ENCODE data around the gene MAML1. TPM values are rescaled to one million over a fixed set of nuclear protein-coding genes. Genes with fewer than 3 reads are reported as not detected.

The MAML1 gene
- total and polyA plus RNA-seq, 2 experiments from 2014 or later, result 9.6 to 43.9 TPM

GRCh38 chr5:179794171-179794570, 61.5 kb downstream of the MAML1 start:
- no peaks in the 10 kb centered on the region for H3K9me2 ChIP-seq (ENCODE audit: insufficient read depth)
- H3K36me3 ChIP-seq (ENCODE audit: insufficient read depth), result no peaks in the 10 kb centered on the region; the same call in 1 of the 2 replicates
- no peak overlapping the region for H3K4me2 ChIP-seq
- Mint-ChIP-seq H3K9me3 (peaks cover 3% of the 10 kb centered on the region; the same call in 2 of the 3 replicates), H3K27ac (no peak overlapping the region), H3K4me3 (peak overlapping the region; percentile 75; the same call in 2 of the 3 replicates), H3K36me3 (ENCODE audit: low read depth) (peaks cover 24% of the 10 kb centered on the region), H3K4me1 (peaks cover 13% of the 10 kb centered on the region; the same call in 2 of the 3 replicates), H3K27me3 (ENCODE audit: insufficient read depth, low read depth, poor library complexity) (peaks cover 12% of the 10 kb centered on the region)
- peaks cover 11% of the 10 kb centered on the region; the same call in 1 of the 2 replicates for H3K4me1 ChIP-seq (ENCODE audit: insufficient read depth)
- H2AFZ ChIP-seq, result no peak overlapping the region
- no peak for ATAC-seq
- H3K79me2 ChIP-seq (replicated peaks; ENCODE audit: insufficient read depth), result no peaks in the 10 kb centered on the region
- TF ChIP-seq POLR2AphosphoS5 (IDR thresholded peaks at IDR 0.05; ENCODE audit: low read depth) (no peak), ZNF331 (CRISPR knock-in tag; IDR thresholded peaks at IDR 0.05; ENCODE audit: low read depth) (no peak), STAT1 (IDR thresholded peaks at IDR 0.05; ENCODE audit: unreplicated experiment) (no peak), CTCF (conservative IDR thresholded peaks at IDR 0.05; ENCODE audit: low read depth in 2 of 2) (no peak)
- no peak for DNase-seq (ENCODE audit: low spot score)
- H3K4me3 ChIP-seq, result no peak overlapping the region
- peaks cover 10% of the 10 kb centered on the region for H3F3A ChIP-seq (replicated peaks; ENCODE audit: low read depth)
- H3K27me3 ChIP-seq (ENCODE audit: insufficient read depth), result no peaks in the 10 kb centered on the region
- no peaks in the 10 kb centered on the region; the same call in 1 of the 2 replicates for H4K20me1 ChIP-seq (replicated peaks; ENCODE audit: insufficient read depth)
- no peak overlapping the region for H3K27ac ChIP-seq (ENCODE audit: low read depth)

- Histone ChIP-seq H3K27me3 (ENCODE audit: insufficient read depth) (no peaks in the 10 kb centered on the region), H3K36me3 (ENCODE audit: insufficient read depth) (no peaks in the 10 kb centered on the region; the same call in 1 of the 2 replicates), H3K4me1 (ENCODE audit: insufficient read depth) (peaks cover 11% of the 10 kb centered on the region; the same call in 1 of the 2 replicates), H3K9me2 (ENCODE audit: insufficient read depth) (no peaks in the 10 kb centered on the region), H3F3A (replicated peaks; ENCODE audit: low read depth) (peaks cover 10% of the 10 kb centered on the region), H4K20me1 (replicated peaks; ENCODE audit: insufficient read depth) (no peaks in the 10 kb centered on the region; the same call in 1 of the 2 replicates), H3K79me2 (replicated peaks; ENCODE audit: insufficient read depth) (no peaks in the 10 kb centered on the region), H3K4me3 (peak overlapping the region; percentile 84), H2AFZ (no peak overlapping the region), H3K27ac (ENCODE audit: low read depth) (no peak overlapping the region), H3K4me2 (peak overlapping the region; percentile 89)
- peaks cover 12% of the 10 kb centered on the region for H3K27me3 Mint-ChIP-seq (ENCODE audit: insufficient read depth, low read depth, poor library complexity)
- no peak overlapping the region for H3K27ac Mint-ChIP-seq
- H3K36me3 Mint-ChIP-seq (ENCODE audit: low read depth), result peaks cover 25% of the 10 kb centered on the region
- TF ChIP-seq EZH2 (IDR thresholded peaks at IDR 0.05; ENCODE audit: low read depth, unreplicated experiment) (no peak), REST (IDR thresholded peaks at IDR 0.05; ENCODE audit: unreplicated experiment) (no peak)
- ATAC-seq (no peak), DNase-seq (ENCODE audit: low spot score) (no peak)
- no peaks in the 10 kb centered on the region for H3K9me3 Mint-ChIP-seq
- peaks cover 13% of the 10 kb centered on the region; the same call in 2 of the 3 replicates for H3K4me1 Mint-ChIP-seq
- H3K4me3 Mint-ChIP-seq, result peak overlapping the region; percentile 75
Observed at GRCh38 chr5:179794575-179794974, 62.0 kb downstream of the MAML1 start.

Measured in GM23338 (cell line).